Measurements from ENCODE around the gene SEC14L5.

DNA sequence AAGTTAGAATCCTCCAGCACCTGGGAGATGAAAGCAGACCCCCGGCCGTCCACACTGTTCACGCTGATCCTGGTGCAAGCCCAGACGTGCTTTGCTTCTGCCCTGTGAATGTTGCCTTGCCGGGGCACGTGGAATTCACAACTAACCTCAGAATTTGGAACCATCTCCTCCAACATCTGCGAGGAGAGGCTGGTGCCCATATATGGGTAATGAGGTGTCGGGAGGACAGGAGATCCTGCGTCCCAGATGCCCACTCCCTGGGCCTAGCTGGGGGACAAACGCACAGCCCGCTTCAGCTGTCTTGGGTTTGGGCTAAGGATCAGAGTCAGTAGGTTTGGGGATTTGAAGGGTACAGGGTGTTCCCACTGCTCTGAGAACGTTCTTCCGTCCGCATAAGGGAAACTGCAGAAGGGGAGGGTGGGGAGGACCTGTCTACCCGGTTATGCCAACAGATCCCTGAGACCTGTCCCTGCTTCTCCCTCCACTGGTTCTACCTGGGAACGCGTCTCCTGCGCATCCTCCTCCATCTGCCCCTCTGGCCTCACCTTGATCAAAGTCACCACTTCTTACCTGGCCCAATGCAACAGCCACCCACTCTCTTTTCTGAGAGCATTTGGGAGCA is 35.3 kb upstream of the SEC14L5 start:
- TF ChIP-seq CTCF (IDR thresholded peaks at IDR 0.05; ENCODE audit: low read length) (no peak), EZH2 (IDR thresholded peaks at IDR 0.05; ENCODE audit: borderline replicate concordance, low read length) (no peak)
